Sigmoid colon (tissue), 7 donors: ENCODE results near the gene TNNT3. TPM values are rescaled to one million over a fixed set of nuclear protein-coding genes. Genes with fewer than 3 reads are reported as not detected.

Experiments
- DNase-seq: peaks from one replicate; pipeline ENCODE4 v3.0.0-alpha.2; 2019
- H3K27ac ChIP-seq, 4 donors: fragments of 200-600 bp; sonication (generic); one replicate each; pipeline ENCODE4 v1.5.1; 2016 to 2019; ENCODE audit warnings: mild to moderate bottlenecking in 1 of 4
- H3K27me3 ChIP-seq, 3 donors: fragments of 200-600 bp; sonication (generic); one replicate each; pipeline ENCODE4 v1.5.1; 2019; ENCODE audit warnings: mild to moderate bottlenecking in 1 of 3
- H3K36me3 ChIP-seq, 4 donors: fragments of 200-600 bp; sonication (generic); one replicate each; pipeline ENCODE4 v1.5.1; 2016 to 2019
- H3K4me1 ChIP-seq, 4 donors: fragments of 200-600 bp; sonication (generic); one replicate each; pipeline ENCODE4 v1.5.1; 2017 to 2019
- H3K4me3 ChIP-seq, 4 donors: fragments of 200-600 bp; sonication (generic); one replicate each; pipeline ENCODE4 v1.5.1; 2017 to 2019; ENCODE audit warnings: mild to moderate bottlenecking in 2 of 4, moderate library complexity in 1 of 4
- H3K9me3 ChIP-seq, 4 donors: fragments of 200-600 bp in 3 of 4; sonication (generic) in 3 of 4; one replicate each; pipeline versions ENCODE4 v1.5.1 to v1.6.1; 2013 to 2019
- EP300 ChIP-seq, 4 donors: sonication (generic); formaldehyde crosslinking; IDR thresholded peaks; one replicate each; pipeline ENCODE4 v1.6.1; 2017; ENCODE audit warnings: antibody characterized with exemption in 4 of 4
- POLR2A ChIP-seq, 2 donors: fragments of 450-650 bp; IDR thresholded peaks; one replicate each; pipeline ENCODE4 v1.6.1; 2016; ENCODE audit warnings: antibody characterized with exemption in 2 of 2, mild to moderate bottlenecking in 2 of 2, moderate library complexity in 2 of 2
- POLR2AphosphoS5 ChIP-seq, 4 donors: sonication (generic); formaldehyde crosslinking; IDR thresholded peaks; one replicate each; pipeline ENCODE4 v1.6.1; 2017; ENCODE audit warnings: antibody characterized with exemption in 4 of 4
- WGBS, 2 donors: extraction: QIAGEN DNeasy Blood & Tissue Kit; methylation state at CpG; one replicate each; pipeline ENCODE4 v1.1.7; 2013; 5-methylcytosine and 5-hydroxymethylcytosine counted together
- intact Hi-C: fragments of 100-400 bp; cut with DNase I; formaldehyde crosslinking; loops from one replicate; pipeline ENCODE4 v1.15.1; 2023
- polyA plus RNA-seq, 3 donors: library from polyadenylated mRNA; stranded (reverse); fragments of 200-250 nt; gene quantifications; one replicate each; pipeline ENCODE4 v1.2.3, GENCODE V29; 2013
- total RNA-seq, 4 donors: library from RNA; depleted of rRNA; stranded (reverse); fragments of >200 nt; gene quantifications; one replicate each; pipeline ENCODE4 v1.1.0, GENCODE V29; 2016
- TF ChIP-seq, protein P1 (sequence below), 4 experiments: fragments of 450-650 bp in 3 of 4; fragments of 200-600 bp in 1 of 4; IDR thresholded peaks; one replicate each; pipeline ENCODE4 v1.5.1; 2016 to 2019; ENCODE audit warnings: antibody characterized with exemption in 4 of 4, mild to moderate bottlenecking in 3 of 4, moderate library complexity in 2 of 4
- donor health status: healthy with polysubstance abuse.
- donor health status: Bipolar disorder and iron deficiency.
- donor health status: healthy.

The TNNT3 gene
- total and polyA plus RNA-seq, 7 donors: 1.2 to 17.2 (median 4.4) TPM; not detected in 1

DNA sequence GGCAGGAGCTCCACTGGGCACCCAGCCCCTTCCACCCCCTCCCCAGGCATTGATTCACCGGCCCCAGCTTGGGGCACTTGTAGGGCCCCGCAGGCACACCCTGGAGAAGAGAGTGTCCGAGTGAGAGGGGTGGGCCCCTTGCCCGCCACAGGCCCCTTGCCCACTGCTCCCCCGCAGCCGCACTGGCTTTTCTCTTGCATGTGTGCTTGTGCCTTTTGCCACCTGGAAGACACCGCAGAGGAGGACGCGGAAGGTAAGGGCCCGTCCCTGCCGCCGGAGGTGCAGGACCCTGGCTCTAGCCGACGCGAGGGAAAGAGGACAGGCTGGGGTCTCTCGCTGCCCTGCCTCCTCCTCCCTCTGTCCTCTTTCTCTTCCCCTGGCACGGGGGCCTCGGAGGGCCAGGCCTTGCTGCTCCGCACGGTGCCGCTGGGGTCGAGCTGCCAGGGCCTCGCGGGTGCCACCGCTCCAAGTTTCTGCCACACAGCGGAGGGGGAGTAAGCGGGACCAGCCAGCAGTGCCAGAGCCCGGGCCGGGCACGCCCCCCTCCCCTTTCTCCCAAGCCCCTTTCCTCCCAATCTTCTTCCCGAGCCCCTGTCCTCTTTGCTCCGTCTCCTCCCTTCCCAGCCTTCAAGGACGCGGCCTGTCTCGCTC is 9.5 kb downstream of the TNNT3 start:
- Histone ChIP-seq H3K27me3 (no peaks in the 10 kb centered on the region), H3K4me3 (no peak overlapping the region), H3K36me3 (no peaks in the 10 kb centered on the region), H3K9me3 (no peaks in the 10 kb centered on the region), H3K27ac (peak overlapping the region in 1 of 4 donors; percentile 68), H3K4me1 (no peaks in the 10 kb centered on the region)
- DNase-seq: no peak
- WGBS, 2 donors: 85 to 94% methylated on average over 35 of the region's 35 CpGs
- intact Hi-C loops: no loop called here
- no peak for TF ChIP-seq POLR2AphosphoS5 (IDR thresholded peaks at IDR 0.05)
- TF ChIP-seq, protein P1, sequence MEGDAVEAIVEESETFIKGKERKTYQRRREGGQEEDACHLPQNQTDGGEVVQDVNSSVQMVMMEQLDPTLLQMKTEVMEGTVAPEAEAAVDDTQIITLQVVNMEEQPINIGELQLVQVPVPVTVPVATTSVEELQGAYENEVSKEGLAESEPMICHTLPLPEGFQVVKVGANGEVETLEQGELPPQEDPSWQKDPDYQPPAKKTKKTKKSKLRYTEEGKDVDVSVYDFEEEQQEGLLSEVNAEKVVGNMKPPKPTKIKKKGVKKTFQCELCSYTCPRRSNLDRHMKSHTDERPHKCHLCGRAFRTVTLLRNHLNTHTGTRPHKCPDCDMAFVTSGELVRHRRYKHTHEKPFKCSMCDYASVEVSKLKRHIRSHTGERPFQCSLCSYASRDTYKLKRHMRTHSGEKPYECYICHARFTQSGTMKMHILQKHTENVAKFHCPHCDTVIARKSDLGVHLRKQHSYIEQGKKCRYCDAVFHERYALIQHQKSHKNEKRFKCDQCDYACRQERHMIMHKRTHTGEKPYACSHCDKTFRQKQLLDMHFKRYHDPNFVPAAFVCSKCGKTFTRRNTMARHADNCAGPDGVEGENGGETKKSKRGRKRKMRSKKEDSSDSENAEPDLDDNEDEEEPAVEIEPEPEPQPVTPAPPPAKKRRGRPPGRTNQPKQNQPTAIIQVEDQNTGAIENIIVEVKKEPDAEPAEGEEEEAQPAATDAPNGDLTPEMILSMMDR (IDR thresholded peaks at IDR 0.05): no peak
- TF ChIP-seq POLR2A (IDR thresholded peaks at IDR 0.05): no peak
- TF ChIP-seq EP300 (IDR thresholded peaks at IDR 0.05): no peak

DNA sequence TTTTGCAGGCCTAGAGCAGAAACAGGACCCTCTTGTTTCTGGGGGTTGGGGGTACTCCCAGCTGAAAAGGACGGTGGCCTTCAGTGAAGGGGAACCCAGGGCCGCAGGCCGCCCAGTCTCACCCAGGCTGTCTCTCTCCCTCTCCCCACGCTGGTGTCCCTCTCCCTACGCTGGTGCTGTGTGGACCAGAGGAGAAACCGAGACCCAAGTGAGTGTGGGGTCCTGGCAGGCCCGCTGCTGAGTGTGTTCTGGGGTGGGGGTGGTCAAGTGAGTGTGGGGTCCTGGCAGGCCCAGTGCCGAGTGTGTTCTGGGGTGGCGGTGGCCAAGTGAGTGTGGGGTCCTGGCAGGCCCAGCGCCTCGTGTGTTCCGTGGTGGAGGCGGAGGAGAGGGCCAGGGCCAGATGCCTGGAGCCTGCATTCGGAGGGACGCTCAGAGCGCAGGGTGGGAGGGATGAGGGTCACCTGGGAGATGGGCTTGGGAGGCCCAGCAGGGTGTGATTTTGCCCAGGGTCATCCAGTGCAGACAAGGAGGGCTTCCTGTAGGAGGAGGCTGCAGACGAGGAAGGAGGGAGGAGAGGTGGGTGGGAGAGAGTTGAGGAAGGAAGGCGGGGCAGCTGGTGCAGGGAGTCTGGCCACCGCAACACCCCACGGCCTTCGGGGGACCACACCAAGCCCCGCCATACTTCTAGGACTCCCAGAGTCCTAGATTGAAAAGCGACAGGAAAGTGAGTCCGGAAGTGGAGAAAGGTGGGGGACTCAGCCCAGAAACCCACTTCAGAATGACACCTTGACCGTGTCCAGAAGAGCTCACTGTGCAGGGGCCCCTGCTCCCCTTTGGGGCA is 10.3 kb downstream of the TNNT3 start:
- TF ChIP-seq POLR2AphosphoS5 (IDR thresholded peaks at IDR 0.05) (no peak), EP300 (IDR thresholded peaks at IDR 0.05) (no peak)
- 81 to 87% methylated on average over 25 of the region's 25 CpGs for WGBS, 2 donors
- H3K9me3 ChIP-seq: no peaks in the 10 kb centered on the region
- H3K4me1 ChIP-seq: no peaks in the 10 kb centered on the region
- H3K4me3 ChIP-seq: no peak overlapping the region
- H3K27ac ChIP-seq: peak overlapping the region in 2 of 4 donors; percentile 14 to 31
- no peaks in the 10 kb centered on the region for H3K36me3 ChIP-seq
- intact Hi-C loops: no loop called here
- no peaks in the 10 kb centered on the region for H3K27me3 ChIP-seq
- no peak for DNase-seq

DNA sequence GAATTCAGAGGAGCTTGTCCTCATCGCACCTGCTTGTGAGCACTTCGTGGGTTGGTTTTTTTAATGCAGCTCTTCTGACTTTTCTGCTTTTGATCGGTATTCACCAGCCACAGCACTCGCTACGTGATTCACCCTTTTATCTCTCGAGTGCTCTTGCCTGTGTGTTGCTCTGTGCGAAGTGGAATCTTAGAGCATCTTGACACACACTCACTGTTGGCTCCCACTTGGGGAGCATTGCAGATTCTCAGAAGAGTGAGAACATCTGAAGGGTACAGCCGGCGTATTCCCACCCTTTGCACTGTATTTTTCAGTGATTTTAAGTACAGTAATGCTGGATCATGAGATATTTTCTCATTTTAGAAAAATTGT is 10.9 kb downstream of the TNNT3 start:
- TF ChIP-seq POLR2AphosphoS5 (IDR thresholded peaks at IDR 0.05) (no peak), EP300 (IDR thresholded peaks at IDR 0.05) (no peak), POLR2A (IDR thresholded peaks at IDR 0.05) (no peak)
- TF ChIP-seq, protein P1 (IDR thresholded peaks at IDR 0.05): no peak
- 74 to 76% methylated on average over 9 of the region's 9 CpGs for WGBS, 2 donors
- H3K9me3 ChIP-seq: no peaks in the 10 kb centered on the region
- intact Hi-C loops: no loop called here
- H3K27ac ChIP-seq: peak overlapping the region in 2 of 4 donors; percentile 14 to 31
- H3K27me3 ChIP-seq: no peaks in the 10 kb centered on the region
- no peaks in the 10 kb centered on the region for H3K36me3 ChIP-seq
- H3K4me3 ChIP-seq: no peak overlapping the region
- no peaks in the 10 kb centered on the region for H3K4me1 ChIP-seq
- DNase-seq: no peak

DNA sequence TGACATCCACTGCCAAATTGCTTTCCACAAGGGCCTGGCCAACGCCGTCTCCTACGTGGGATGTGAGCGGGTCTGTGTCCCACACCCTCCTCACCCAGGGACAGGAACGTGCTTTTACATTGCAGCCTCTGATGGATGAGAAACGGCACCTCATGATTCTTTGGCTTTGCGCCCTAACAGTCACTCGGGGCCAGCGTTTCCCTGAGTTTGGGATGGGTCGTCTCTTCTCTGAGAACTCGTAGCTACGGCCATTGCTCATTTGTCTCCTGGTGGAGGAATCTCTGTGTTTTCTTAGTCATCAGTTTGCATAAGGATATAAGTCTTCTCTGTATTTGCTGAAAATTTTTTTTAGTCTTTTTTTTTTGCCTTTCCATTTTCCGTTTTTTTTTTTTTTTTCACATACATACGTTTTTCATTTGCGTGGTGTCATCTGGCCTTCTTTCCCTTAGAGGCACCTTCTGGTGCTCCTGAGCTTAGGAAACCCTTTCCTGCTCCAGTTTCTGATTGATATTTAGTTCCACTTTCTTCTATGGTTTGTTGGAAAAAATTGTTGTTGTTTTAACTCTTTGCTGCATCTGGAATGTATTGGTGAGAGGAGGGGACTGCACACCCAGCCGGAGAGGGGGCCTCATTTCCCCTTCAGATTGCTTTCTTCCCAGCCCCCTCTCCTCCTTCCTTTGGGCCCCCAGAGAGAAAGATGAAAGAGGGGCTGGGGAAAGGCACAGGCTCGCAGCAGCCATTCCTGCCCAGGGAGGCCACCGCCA is 12.0 kb downstream of the TNNT3 start:
- H3K27ac ChIP-seq: peak overlapping the region; percentile 28 to 38 (median 31)
- DNase-seq: no peak
- TF ChIP-seq POLR2AphosphoS5 (IDR thresholded peaks at IDR 0.05) (no peak), POLR2A (IDR thresholded peaks at IDR 0.05) (no peak), EP300 (IDR thresholded peaks at IDR 0.05) (no peak)
- TF ChIP-seq, protein P1 (IDR thresholded peaks at IDR 0.05): no peak
- WGBS, 2 donors: 43 to 53% methylated on average over 18 of the region's 18 CpGs
- no peak overlapping the region for H3K4me3 ChIP-seq
- no peaks in the 10 kb centered on the region for H3K9me3 ChIP-seq
- no peaks in the 10 kb centered on the region for H3K27me3 ChIP-seq
- H3K4me1 ChIP-seq: no peaks in the 10 kb centered on the region
- H3K36me3 ChIP-seq: no peaks in the 10 kb centered on the region
- intact Hi-C loops: no loop called here

DNA sequence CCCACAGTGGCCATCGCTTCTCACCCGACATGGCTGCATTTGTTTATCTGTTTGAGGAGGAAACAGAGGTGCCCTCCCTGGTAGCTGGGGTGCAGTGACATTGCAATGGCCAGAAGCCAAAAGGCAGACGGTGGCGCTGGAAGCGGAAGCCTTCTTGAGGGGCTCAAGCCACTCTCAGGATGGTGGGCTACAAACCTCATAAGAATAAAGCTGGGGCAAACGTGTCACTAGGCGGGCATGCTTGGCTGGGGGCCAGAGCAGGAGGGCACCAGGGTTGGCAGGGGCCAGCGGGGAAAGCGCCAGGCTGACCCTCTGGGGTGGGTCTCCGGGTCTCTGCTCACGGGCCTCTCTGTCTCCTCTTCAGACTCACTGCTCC is 12.6 kb downstream of the TNNT3 start:
- Histone ChIP-seq H3K27me3 (no peaks in the 10 kb centered on the region), H3K4me1 (no peaks in the 10 kb centered on the region), H3K36me3 (no peaks in the 10 kb centered on the region), H3K27ac (peak overlapping the region in 2 of 4 donors; percentile 28 to 38), H3K4me3 (no peak overlapping the region), H3K9me3 (no peaks in the 10 kb centered on the region)
- intact Hi-C loops: no loop called here
- DNase-seq: no peak
- WGBS, 2 donors: 73 to 79% methylated on average over 11 of the region's 11 CpGs
- no peak for TF ChIP-seq EP300 (IDR thresholded peaks at IDR 0.05)
- TF ChIP-seq, protein P1 (IDR thresholded peaks at IDR 0.05): no peak
